ENCODE data around the gene GNA12.

DNA sequence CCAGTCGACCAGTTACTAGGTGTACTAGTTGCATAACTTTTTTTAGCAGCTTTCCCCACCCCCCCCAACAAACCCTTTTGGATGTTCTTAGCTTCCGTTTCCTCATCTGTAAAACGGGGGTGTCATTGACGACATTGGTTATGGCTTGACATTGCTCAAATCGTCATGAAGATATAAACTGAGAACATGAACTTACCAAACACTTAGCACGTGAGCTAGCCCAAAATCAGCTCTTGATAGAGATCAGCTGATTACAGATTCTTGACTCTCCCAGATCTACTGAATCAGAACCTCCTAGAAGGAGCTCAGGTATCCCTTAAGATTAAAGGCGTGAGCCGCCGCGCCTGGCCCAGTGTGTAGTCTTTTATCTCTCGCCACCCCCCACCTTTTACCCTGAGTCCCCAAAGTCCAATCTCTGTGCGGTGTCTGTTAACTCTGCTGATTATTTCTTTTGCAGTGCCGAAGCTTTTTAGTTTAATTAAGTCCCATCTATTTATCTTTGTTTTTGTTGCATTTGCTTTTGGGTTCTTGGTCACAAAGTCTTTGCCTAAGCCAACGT lies 1.0 kb upstream of the GNA12 start:
- TF ChIP-seq, protein P1, sequence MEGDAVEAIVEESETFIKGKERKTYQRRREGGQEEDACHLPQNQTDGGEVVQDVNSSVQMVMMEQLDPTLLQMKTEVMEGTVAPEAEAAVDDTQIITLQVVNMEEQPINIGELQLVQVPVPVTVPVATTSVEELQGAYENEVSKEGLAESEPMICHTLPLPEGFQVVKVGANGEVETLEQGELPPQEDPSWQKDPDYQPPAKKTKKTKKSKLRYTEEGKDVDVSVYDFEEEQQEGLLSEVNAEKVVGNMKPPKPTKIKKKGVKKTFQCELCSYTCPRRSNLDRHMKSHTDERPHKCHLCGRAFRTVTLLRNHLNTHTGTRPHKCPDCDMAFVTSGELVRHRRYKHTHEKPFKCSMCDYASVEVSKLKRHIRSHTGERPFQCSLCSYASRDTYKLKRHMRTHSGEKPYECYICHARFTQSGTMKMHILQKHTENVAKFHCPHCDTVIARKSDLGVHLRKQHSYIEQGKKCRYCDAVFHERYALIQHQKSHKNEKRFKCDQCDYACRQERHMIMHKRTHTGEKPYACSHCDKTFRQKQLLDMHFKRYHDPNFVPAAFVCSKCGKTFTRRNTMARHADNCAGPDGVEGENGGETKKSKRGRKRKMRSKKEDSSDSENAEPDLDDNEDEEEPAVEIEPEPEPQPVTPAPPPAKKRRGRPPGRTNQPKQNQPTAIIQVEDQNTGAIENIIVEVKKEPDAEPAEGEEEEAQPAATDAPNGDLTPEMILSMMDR (IDR thresholded peaks at IDR 0.05; ENCODE audit: insufficient read depth, low read length, poor library complexity, severe bottlenecking), result no peak
- no peak for TF ChIP-seq EZH2phosphoT487 (conservative IDR thresholded peaks at IDR 0.05; ENCODE audit: low read length)

All from SU-DHL-6 (cell line).